ENCODE measurements around the gene IGF1.

DNA sequence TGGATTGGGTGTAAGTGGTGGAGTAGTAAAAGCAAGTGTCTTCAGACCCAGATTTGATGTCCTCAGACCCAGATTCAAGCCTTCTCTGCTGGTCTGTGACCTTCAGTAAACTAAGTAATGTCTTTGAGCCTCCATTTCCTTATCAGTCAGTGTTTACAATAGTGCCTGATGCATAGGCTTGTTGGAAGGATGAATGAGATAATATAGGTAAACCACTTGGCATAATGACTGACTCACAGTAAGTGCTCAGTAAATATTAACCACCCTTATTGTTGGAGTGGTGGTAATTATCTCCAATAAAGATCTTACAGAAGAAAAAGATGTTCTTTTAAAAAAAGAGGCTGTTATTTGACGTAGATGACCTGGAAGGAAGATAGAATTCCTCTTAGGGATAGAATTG is 86.2 kb downstream of the IGF1 start:
- TF ChIP-seq, protein P1, sequence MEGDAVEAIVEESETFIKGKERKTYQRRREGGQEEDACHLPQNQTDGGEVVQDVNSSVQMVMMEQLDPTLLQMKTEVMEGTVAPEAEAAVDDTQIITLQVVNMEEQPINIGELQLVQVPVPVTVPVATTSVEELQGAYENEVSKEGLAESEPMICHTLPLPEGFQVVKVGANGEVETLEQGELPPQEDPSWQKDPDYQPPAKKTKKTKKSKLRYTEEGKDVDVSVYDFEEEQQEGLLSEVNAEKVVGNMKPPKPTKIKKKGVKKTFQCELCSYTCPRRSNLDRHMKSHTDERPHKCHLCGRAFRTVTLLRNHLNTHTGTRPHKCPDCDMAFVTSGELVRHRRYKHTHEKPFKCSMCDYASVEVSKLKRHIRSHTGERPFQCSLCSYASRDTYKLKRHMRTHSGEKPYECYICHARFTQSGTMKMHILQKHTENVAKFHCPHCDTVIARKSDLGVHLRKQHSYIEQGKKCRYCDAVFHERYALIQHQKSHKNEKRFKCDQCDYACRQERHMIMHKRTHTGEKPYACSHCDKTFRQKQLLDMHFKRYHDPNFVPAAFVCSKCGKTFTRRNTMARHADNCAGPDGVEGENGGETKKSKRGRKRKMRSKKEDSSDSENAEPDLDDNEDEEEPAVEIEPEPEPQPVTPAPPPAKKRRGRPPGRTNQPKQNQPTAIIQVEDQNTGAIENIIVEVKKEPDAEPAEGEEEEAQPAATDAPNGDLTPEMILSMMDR (IDR thresholded peaks at IDR 0.05; ENCODE audit: low read depth, low read length), result no peak
- TF ChIP-seq EZH2phosphoT487 (IDR thresholded peaks at IDR 0.05; ENCODE audit: low read depth), result no peak

Measured in OCI-LY3 (cell line).